Measurements from ENCODE around the gene PCLAF.
"Not testable (repeated sequence)": the region's sequence is repeated elsewhere in the genome, so short reads cannot be mapped to it uniquely, and the experiment has no call there.

Gene PCLAF

GRCh38 chr15:64356710-64357040 lies 24.6 kb downstream of the PCLAF start:
- DNase-seq = no peak

DNA sequence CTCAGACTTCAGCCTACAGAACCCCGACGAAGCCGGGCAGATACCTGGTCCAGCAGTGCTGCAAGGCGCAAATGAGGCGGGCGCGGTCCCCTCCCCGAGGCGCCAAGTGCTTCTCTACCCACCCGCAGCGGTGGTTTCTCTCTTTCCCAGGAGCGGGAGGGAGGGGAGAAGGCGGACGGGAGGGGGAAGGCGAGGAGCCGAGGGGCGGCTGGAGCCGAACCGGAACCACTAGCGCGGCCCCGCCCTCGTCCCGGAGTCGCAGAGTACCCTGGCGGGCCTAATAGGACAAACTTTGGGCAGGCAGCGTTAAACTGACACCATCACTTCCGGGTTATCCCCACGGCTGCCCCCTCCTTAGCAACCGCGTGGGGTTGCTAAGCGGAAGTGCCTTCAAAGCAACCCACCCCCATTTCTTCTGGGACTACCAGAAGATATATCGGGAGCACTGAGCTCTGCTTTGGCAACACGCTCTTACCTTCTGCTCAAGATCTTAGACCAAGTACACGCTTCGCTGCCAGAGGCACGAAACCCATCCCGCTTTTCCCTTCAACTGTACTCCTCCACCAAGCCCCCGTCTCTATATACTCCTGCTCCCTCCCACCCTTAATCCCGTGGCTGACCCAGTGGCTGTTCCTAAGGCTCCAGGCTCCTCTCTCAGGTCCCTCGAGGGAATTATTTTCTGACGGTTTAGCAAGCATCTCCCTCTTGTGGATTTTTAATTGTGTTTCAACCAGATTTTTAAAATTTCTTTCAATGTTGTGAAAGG lies 25.1 kb downstream of the PCLAF start, which contains the start of gene CSNK1G1:
Gene CSNK1G1, minus strand, starts transcription at position 230 of the 766 bp plus-strand sequence. CDS start 55,674 bp downstream, outside the sequence.
- DNase-seq = peak; percentile 99

DNA sequence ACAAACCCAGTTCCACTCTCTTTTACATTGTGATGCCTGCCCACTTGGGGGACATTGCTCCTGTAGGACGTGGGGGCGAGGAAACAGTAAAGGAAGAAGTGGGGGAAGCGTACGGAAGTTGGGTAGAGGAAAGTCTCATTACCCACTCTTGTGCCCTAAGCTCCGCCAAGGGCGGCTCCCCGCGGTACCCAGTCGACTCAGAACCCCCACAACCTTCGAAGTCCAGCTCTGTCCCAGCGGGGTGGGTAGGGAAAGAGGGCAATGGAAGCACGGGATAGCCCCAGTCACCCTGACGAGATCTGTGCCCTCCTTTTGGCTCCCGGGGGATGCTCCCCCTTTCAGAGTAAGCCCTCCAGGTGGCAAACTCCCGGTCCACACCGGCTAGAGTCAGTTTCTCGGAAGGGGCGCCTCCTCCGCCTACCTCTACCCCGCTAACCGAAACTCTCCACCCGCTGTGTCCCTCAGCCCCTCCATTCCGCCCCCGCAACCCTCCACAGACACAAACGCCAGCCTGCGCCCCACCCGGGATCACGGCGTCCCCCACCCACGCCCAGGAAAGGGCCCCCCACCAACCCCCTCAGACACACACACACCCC lies 25.8 kb downstream of the PCLAF start:
- peak; percentile 79 for DNase-seq

GRCh38 chr15:64354688-64355344 lies 26.4 kb downstream of the PCLAF start:
- peak; percentile 37 for DNase-seq

- no peak for DNase-seq
These were observed 30.0 kb downstream of the PCLAF start for GRCh38 chr15:64351265-64351664.

DNA sequence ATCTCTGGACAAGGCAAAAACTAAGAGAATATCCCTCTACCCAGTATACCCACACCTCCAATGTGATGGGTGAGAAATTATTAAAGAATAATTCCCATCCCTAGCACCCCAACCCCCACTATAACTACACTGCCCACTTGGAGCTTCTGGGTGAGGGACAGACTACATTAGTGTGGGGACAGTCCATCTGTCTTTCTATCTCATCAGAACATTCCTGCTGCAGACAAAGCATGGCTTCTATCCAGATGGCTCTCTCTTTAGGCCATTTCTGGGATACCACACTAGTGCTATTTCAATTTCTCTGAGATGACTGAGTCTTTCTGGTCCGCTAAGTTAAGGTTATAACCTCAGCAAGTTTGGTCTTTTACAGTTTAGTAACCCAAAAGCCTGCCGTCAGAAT lies 31.9 kb downstream of the PCLAF start:
- no peak for DNase-seq

DNA sequence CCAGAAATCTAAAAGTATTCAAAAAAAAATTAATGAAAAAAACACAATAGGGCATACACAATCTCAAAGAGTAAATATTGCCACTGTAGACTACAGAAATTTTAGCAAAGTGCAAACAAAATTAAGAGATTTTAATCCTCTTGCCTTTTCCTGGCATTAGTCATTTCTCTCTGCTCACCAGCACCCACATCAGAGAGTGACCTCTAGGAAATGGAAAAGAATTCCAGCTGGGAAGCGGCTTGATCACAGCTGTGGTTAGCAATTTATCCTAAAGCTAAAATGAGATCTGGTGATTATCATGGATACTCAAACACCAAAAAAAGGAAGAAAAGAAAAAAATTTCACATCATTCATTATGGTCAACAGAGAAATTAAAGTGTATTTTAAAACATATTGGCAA lies 32.8 kb downstream of the PCLAF start:
- peak; percentile 50 for DNase-seq

GRCh38 chr15:64346242-64346641 lies 35.0 kb downstream of the PCLAF start:
- not testable (repeated sequence) for DNase-seq

GRCh38 chr15:64344651-64345294 lies 36.5 kb downstream of the PCLAF start:
- DNase-seq = peak; percentile 90

- no peak for DNase-seq
These were observed 37.4 kb downstream of the PCLAF start for GRCh38 chr15:64343841-64344240.

GRCh38 chr15:64343222-64343621 lies 38.0 kb downstream of the PCLAF start:
- no peak for DNase-seq

- no peak for DNase-seq
These were observed 39.3 kb downstream of the PCLAF start for GRCh38 chr15:64341961-64342360.

GRCh38 chr15:64340355-64340754 lies 40.9 kb downstream of the PCLAF start:
- DNase-seq = no peak

DNA sequence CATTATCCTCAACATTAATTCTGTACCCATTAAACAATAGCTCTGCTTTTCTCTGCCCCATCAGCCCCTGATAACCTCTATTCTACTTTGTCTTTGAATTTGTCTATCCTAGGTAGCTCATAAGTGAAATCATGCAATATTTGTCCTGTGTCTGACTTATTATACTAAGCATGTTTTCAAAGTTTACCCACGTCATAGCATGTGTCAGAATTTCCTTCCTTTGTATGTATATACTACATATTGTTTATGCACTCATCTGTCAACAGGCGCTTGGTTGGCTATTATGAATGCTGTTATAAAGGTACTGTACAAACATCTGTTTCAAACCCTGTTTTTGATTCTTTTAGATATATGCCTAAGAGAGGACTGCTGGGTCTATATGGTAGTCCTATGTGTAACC lies 43.5 kb downstream of the PCLAF start:
- DNase-seq = no peak

GRCh38 chr15:64333986-64334929 lies 47.0 kb downstream of the PCLAF start:
- peak; percentile 34 for DNase-seq

- no peak for DNase-seq
These were observed 47.7 kb downstream of the PCLAF start for GRCh38 chr15:64333516-64333915.

DNA sequence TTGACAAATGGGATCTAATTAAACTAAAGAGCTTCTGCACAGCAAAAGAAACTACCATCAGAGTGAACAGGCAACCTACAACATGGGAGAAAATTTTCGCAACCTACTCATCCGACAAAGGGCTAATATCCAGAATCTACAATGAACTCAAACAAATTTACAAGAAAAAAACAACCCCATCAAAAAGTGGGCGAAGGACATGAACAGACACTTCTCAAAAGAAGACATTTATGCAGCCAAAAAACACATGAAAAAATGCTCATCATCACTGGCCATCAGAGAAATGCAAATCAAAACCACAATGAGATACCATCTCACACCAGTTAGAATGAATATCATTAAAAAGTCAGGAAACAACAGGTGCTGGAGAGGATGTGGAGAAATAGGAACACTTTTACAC lies 49.6 kb downstream of the PCLAF start:
- DNase-seq = not testable (repeated sequence)

GRCh38 chr15:64326975-64327374 lies 54.3 kb downstream of the PCLAF start:
- not testable (repeated sequence) for DNase-seq

GRCh38 chr15:64326458-64326857 lies 54.8 kb downstream of the PCLAF start:
- not testable (repeated sequence) for DNase-seq

DNA sequence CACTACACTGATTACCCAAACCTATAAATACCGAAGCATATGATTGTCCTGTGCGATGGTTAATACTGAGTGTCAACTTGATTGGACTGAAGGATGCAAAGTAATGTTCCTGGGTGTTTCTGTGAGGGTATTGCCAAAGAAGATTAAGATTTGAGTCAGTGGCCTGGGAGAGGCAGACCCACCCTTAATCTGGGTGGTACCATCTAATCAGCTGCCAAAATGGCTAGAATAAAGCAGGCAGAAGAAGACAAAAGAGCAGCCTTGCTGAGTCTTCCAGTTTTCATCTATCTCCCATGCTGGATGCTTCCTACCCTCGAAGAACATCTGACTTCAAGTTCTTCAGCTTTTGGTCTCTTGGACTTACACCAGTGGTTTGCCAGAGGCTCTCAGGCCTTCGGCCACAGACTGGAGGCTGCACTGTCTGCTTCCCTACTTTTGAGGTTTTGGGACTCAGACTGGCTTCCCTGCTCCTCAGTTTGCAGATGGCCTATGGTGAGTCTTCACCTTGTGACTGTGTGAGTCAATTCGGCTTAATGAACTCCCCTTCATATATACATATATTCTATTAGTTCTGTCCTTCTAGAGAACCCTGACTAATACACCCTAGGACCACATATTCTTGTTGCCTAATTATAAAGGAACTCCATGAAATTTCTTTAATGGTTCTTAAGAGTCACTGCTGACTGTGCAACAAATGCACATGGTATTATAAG lies 56.9 kb downstream of the PCLAF start:
- DNase-seq = no peak

- peak; percentile 97 for DNase-seq
These were observed 66.0 kb downstream of the PCLAF start for GRCh38 chr15:64315216-64315615.

- peak; percentile 33 for DNase-seq
These were observed 66.8 kb downstream of the PCLAF start for GRCh38 chr15:64314456-64314855.
